Subcutaneous abdominal adipose tissue (tissue), 5 donors: ENCODE data around the gene AIFM1.

ENCODE experiments used
- H3K27ac ChIP-seq: one replicate; pipeline ENCODE4 v1.7.0; 2013; ENCODE audit warnings: low read depth, mild to moderate bottlenecking, inconsistent platforms, low read length, moderate library complexity
- H3K27me3 ChIP-seq, 5 donors: one replicate each; pipeline ENCODE4 v1.7.0; 2013; ENCODE audit warnings: low read length in 5 of 5, inconsistent platforms in 1 of 5; ENCODE audit not compliant: control insufficient read depth in 5 of 5, insufficient read depth in 4 of 5
- H3K36me3 ChIP-seq, 5 donors: one replicate each; pipeline ENCODE4 v1.7.0; 2013; ENCODE audit warnings: low read length in 5 of 5; ENCODE audit not compliant: control insufficient read depth in 5 of 5, insufficient read depth in 5 of 5
- H3K4me1 ChIP-seq, 5 donors: one replicate each; pipeline ENCODE4 v1.7.0; 2013; ENCODE audit warnings: low read length in 5 of 5, mild to moderate bottlenecking in 3 of 5, moderate library complexity in 1 of 5; ENCODE audit not compliant: control insufficient read depth in 5 of 5, insufficient read depth in 5 of 5
- H3K4me3 ChIP-seq, 5 donors: one replicate each; pipeline ENCODE4 v1.7.0; 2013; ENCODE audit warnings: low read length in 5 of 5, low read depth in 1 of 5
- H3K9ac ChIP-seq, 5 donors: one replicate each; pipeline ENCODE4 v1.7.0; 2013; ENCODE audit warnings: low read length in 5 of 5, mild to moderate bottlenecking in 4 of 5, moderate library complexity in 3 of 5
- H3K9me3 ChIP-seq, 5 donors: one replicate each; pipeline ENCODE4 v1.7.0; 2013; ENCODE audit warnings: low read length in 5 of 5; ENCODE audit not compliant: control insufficient read depth in 5 of 5
- donor health status: healthy.
- donor health status: healthy.
- donor health status: healthy.
- donor health status: healthy.
- donor health status: healthy.

The AIFM1 gene

GRCh38 chrX:130165703-130166502 lies at the start of gene AIFM1:
Gene AIFM1, minus strand, starts transcription at chrX:130165841. Its CDS starts 185 bp downstream, at chrX:130165656.
- Histone ChIP-seq H3K4me3 (peak within 1 kb of the TSS; percentile 66 to 78 (median 67)), H3K9me3 (peaks cover 0 to 6% (median 0%) of the 10 kb centered on the region in 5 donors), H3K27me3 (peaks cover 0 to 8% (median 3%) of the 10 kb centered on the region in 5 donors), H3K27ac (peak within 1 kb of the TSS; percentile 84), H3K4me1 (peaks cover 3 to 25% (median 18%) of the 10 kb centered on the region in 5 donors), H3K9ac (peak within 1 kb of the TSS; percentile 68 to 84 (median 76)), H3K36me3 (no peaks in the 10 kb centered on the region)

DNA sequence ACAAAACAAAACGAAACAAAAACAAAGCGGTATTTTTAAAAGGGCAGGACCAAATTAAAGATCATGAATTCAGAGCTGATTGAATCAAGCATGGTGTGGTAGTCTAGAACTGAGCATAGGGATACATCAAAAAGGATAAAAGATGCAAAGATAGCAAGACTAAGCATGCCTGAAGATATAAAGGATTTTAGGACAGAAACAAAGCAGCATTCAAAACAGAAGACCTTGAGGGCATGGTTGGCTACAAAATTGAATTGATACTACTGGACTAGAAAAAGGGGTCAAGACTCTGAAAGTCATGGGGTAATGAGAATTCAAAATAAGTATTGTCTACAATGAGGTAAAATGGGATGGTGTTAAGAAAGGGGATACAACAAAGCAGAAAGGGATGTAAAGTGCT lies 47.7 kb upstream of the AIFM1 start:
- Histone ChIP-seq H3K9me3 (no peaks in the 10 kb centered on the region), H3K27me3 (no peaks in the 10 kb centered on the region), H3K4me3 (no peak overlapping the region), H3K9ac (no peak overlapping the region), H3K27ac (no peak overlapping the region), H3K36me3 (peaks cover 2 to 16% (median 5%) of the 10 kb centered on the region in 5 donors), H3K4me1 (no peaks in the 10 kb centered on the region)

- H3K27me3 ChIP-seq = no peaks in the 10 kb centered on the region
- no peak overlapping the region for H3K9ac ChIP-seq
- H3K9me3 ChIP-seq = no peaks in the 10 kb centered on the region
- no peak overlapping the region for H3K27ac ChIP-seq
- H3K4me1 ChIP-seq = no peaks in the 10 kb centered on the region
- H3K4me3 ChIP-seq = no peak overlapping the region
- H3K36me3 ChIP-seq = peaks cover 2 to 16% (median 5%) of the 10 kb centered on the region in 5 donors
Measured at GRCh38 chrX:130212371-130212770, 46.7 kb upstream of the AIFM1 start.

GRCh38 chrX:130211415-130212186 lies 46.0 kb upstream of the AIFM1 start:
- H3K9me3 ChIP-seq = no peaks in the 10 kb centered on the region

GRCh38 chrX:130204647-130205046 lies 39.0 kb upstream of the AIFM1 start:
- Histone ChIP-seq H3K4me3 (no peak overlapping the region), H3K4me1 (no peaks in the 10 kb centered on the region), H3K9me3 (no peaks in the 10 kb centered on the region), H3K27ac (no peak overlapping the region), H3K36me3 (peaks cover 2 to 5% (median 4%) of the 10 kb centered on the region in 5 donors), H3K27me3 (peaks cover 0 to 3% (median 0%) of the 10 kb centered on the region in 5 donors), H3K9ac (no peak overlapping the region)

More at GRCh38 chrX:130211415-130212186, 46.0 kb upstream of the AIFM1 start:
- H3K4me1 ChIP-seq = no peaks in the 10 kb centered on the region
- H3K36me3 ChIP-seq = peaks cover 2 to 16% (median 5%) of the 10 kb centered on the region in 5 donors
- H3K27me3 ChIP-seq = no peaks in the 10 kb centered on the region
- no peak overlapping the region for H3K27ac ChIP-seq
- no peak overlapping the region for H3K4me3 ChIP-seq
- H3K9ac ChIP-seq = no peak overlapping the region

DNA sequence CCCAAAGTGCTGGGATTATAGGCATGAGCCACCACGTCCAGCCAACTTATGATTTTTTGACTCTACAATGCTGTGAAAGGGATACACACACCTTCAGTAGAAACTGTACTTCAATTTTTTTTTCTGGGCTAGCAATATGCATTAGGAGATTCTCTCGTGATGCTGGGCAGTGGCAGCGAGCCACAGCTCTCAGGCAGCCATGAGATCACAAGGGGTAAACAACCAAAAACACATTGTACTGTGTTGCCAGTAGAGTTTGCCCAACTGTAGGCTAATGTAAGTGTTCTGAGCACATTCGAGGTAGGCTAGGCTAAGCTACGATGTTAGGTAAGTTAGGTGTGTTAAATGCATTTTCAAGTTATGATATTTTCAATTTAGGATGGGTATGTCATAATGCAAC lies 31.8 kb upstream of the AIFM1 start:
- Histone ChIP-seq H3K9me3 (no peaks in the 10 kb centered on the region), H3K9ac (no peak overlapping the region), H3K36me3 (no peaks in the 10 kb centered on the region), H3K27me3 (peaks cover 0 to 5% (median 0%) of the 10 kb centered on the region in 5 donors), H3K4me1 (no peaks in the 10 kb centered on the region), H3K4me3 (no peak overlapping the region), H3K27ac (no peak overlapping the region)

- no peaks in the 10 kb centered on the region for H3K9me3 ChIP-seq
- no peaks in the 10 kb centered on the region for H3K4me1 ChIP-seq
- no peak overlapping the region for H3K27ac ChIP-seq
- peaks cover 0 to 5% (median 0%) of the 10 kb centered on the region in 5 donors for H3K27me3 ChIP-seq
- no peak overlapping the region for H3K4me3 ChIP-seq
- no peak overlapping the region for H3K9ac ChIP-seq
- no peaks in the 10 kb centered on the region for H3K36me3 ChIP-seq
Measured at GRCh38 chrX:130196466-130196865, 30.8 kb upstream of the AIFM1 start.

- H3K27me3 ChIP-seq = peaks cover 0 to 14% (median 4%) of the 10 kb centered on the region in 5 donors
- no peaks in the 10 kb centered on the region for H3K4me1 ChIP-seq
- no peaks in the 10 kb centered on the region for H3K9me3 ChIP-seq
- H3K9ac ChIP-seq = no peak overlapping the region
- H3K27ac ChIP-seq = no peak overlapping the region
- no peak overlapping the region for H3K4me3 ChIP-seq
- H3K36me3 ChIP-seq = no peaks in the 10 kb centered on the region
Measured at GRCh38 chrX:130190801-130191200, 25.2 kb upstream of the AIFM1 start.

DNA sequence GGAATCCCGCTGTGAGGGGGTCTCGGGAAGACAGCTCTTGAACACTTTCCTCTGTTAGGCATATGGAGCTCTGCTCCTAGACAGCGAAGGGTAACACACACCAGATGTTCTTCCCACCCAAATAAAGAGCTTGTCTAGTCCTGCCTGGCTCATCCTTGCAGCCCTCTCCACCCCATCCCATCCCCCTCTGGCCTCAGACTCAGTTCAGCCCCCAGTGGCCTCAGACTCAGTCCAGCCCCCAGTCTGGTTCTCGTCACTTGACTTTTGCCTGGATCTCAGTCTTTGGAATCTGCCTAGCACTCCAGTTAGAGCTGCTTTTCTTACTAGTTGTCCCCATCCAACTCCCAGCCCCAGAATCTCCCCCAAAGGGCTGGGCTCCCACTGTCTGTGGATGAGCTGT lies 21.0 kb upstream of the AIFM1 start:
- H3K9ac ChIP-seq = no peak overlapping the region
- H3K9me3 ChIP-seq = no peaks in the 10 kb centered on the region
- peaks cover 0 to 14% (median 6%) of the 10 kb centered on the region in 5 donors for H3K27me3 ChIP-seq
- no peak overlapping the region for H3K4me3 ChIP-seq
- H3K4me1 ChIP-seq = no peaks in the 10 kb centered on the region
- no peak overlapping the region for H3K27ac ChIP-seq
- no peaks in the 10 kb centered on the region for H3K36me3 ChIP-seq

DNA sequence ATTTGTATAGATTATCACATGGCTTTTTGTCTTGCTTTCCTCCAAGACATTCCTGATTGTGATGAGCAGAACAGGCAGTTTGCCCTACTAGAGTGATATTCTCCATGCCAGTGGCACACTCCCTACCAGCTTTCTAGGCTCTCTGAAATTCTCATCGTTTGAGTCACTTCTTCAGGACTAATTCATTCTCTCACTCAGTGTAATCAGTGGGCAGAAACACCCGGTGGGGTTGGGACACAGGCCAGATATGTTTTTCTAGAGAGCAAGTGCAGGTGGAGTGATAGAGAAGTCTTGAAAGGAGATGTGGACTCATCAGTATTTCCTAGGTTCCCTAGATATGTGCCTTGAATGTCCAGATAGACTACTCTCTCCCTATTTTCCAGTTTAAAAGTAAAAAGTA lies 19.2 kb upstream of the AIFM1 start:
- peaks cover 0 to 7% (median 2%) of the 10 kb centered on the region in 5 donors for H3K27me3 ChIP-seq
- H3K36me3 ChIP-seq = no peaks in the 10 kb centered on the region
- H3K9ac ChIP-seq = no peak overlapping the region
- no peak overlapping the region for H3K27ac ChIP-seq
- H3K9me3 ChIP-seq = no peaks in the 10 kb centered on the region
- H3K4me1 ChIP-seq = no peaks in the 10 kb centered on the region
- H3K4me3 ChIP-seq = no peak overlapping the region
